HG02885 (cell line): Measurements from ENCODE around the gene CABP2.

ENCODE experiments used
- ATAC-seq: cut with Tn5 transposase; IDR thresholded peaks from one replicate; pipeline ENCODE4 v1.9.1; 2021; ENCODE audit warnings: mild to moderate bottlenecking; ENCODE audit not compliant: unreplicated experiment, poor library complexity

The CABP2 gene

DNA sequence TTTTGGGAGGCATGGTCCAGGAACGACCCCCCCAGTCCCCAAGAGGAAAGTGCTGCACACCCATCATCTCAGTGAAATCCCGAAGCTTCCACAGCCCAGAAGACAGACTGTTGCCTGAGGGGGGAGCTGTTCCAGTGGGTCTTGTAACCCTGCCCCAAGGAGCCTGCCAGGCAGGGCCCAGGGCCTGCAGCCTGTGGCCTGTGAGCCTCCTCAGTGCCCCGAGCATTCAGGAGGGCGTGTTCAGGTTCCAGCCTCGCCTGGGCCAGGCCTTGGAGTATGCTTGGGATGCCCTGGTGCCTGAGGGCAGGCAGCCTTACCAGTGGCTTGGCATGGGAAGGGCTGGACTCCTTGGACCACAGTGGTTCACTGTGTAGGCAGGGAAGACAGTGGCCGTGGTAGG is 18.0 kb upstream of the CABP2 start:
- ATAC-seq: no peak

DNA sequence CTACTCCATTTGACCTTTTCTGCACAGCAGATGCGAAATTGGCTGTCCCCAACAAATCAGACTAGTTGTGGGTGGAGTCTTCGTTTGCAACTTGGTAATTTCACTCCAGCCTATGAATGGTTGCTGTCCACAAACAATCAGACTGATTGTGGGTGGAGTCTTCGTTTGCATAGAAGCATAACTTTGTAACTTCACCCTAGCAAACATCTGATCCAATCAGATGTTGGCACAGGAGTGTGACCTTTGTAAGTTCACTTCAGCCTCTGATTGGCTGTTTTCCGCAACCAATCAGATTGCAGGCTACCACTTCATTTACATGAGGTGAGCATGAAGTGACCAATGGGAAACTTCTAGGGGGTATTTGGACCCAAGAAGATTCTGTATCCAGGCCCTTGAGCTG is 16.3 kb upstream of the CABP2 start:
- ATAC-seq: no peak

DNA sequence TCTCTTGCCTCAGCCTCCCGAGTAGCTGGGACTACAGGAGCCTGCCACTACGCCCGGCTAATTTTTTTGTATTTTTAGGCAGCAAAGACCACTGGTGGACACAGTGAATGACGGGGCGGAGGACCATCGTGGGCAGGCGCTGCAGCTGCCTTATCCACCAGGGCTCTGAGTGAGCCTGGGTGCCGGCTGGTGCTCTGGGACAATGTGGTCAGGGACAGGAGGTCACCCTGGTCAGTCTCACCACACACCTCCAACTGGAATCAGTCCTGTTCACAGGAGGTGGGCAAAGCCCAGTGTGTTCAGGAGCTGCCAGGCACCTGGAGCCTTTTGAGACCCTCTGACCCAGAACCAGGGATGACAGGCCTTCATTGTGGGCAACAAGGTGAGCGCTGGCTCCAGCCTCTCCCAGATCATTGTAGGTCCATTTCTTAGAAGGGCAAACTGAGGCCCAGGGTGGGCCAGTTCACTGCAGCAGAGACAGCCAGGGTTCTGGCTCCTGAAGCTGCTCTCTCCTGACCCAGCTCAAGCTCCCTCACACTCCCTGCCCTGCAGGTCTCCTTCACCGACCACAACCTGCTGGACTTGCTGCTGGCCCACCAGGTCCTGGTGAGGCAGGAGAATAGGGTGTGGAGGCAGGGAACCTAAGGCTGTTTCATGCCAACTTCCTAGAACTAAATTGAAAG is 15.7 kb upstream of the CABP2 start:
- no peak for ATAC-seq

DNA sequence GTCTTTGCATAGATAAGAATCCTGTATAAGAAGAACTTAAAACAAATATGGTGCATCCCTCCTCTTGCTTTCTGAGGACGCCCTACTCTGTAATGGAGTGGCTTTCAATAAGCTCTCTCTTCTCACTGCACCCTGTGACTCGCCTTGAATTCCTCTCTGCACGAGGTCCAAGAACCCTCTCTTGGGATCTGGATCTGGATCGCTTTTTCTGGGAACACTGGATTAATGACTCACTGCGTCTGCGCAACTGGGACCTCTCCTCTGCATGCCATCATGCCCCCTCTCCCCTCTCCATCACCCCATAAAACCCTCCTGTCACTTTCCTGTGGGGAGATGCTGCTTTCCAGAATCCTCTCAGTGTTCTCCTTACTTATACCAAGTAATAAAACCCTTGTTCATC is 15.1 kb upstream of the CABP2 start:
- ATAC-seq: no peak

DNA sequence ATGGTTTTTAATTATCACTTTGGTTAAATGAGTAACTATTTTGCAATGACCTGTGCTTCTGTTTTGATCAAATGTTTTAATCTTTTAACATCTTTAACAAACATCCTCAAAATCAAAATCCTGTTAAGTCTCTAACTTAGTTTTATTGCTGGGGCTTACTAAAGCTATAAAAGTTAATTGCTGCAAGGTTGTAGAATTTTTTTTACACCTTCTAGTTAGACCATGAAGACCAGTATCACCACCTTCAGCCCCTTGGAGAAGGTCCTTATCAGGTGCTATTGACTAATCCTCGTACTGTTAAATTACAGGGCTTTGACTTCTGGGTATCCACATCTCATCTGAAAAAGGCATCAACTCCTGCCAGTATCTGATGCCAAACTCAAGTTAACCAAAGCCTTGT is 12.3 kb upstream of the CABP2 start:
- ATAC-seq: no peak

DNA sequence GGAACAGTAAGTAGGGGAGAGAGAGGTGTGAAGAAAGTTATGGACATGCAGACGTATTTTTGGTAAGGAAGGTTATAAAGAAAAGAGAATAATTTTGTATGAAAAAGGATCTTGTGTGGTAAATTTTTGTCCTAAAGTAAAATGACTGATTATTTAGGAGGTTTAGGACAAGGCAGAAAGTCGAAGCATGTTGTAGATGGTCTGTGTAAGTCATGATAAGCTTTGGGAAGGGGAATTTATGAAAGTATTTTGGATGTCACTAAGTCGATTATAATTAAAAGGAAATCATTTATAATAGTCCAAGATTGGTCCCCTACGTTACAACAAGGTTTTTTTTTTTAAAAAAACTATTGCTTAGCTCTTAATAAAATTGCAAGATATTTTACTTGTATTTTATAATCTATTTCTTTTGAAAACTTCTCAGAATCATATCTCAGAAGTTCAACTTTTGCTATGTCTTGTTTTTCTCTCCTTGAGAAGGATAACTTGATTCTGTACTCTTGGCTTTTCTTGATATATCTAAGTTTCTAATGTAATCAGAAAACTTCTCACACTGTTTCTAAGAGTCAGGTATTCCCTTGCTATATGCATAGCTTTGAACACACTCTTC is 10.9 kb upstream of the CABP2 start:
- no peak for ATAC-seq

DNA sequence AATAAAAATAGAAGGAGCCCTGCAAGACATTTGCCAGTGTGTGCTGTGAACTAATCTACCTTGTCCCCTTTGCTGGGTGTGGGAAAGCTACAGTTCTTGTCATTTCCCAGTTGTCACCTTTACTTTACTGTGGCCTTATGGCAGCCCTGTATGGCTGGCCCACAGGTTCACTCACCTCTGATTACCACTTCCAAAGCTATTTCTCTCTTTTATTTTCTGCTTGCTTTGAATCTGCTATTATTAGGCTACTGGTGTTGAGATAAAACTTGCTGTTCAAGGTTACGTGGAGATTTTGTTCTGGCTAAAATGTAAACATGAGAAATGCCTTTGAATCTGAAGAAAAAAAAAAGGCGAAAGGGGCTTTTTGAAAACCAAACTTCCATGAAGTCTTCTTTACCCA is 9.6 kb upstream of the CABP2 start:
- ATAC-seq: no peak

DNA sequence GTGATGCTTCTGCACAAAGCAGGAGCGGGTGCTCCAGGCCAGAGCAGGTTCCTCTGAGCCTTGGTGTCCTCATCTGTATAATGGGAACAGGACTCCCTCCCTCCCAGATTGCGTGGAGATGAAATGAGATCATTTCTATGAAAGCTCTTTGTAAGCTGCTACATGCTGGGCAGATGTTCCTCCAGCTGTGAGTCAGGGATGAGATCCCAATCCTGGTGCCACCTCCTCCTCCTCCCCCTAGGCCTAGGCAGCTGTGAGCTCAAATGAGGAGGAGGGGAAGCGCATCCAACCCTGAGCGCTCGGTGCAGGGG is 7.0 kb upstream of the CABP2 start:
- ATAC-seq: no peak

DNA sequence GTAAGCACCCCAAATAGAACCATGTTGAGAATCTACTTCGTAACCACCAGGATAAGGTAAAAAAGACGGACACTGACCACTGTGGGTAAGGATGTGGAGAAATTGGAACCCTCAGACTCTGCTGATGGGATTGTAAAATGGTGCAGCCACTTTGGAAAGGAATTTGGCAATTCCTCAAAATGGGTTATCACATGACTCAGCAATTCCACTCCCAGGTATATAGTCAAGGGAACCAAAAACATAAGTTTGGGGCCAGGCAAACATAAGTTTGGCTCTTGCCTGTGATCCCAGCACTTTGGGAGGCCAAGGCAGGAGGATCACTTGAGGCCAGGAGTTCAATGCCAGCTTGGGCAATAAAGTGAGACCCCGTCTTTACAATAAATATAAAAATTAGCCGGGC is 5.1 kb upstream of the CABP2 start:
- no peak for ATAC-seq

DNA sequence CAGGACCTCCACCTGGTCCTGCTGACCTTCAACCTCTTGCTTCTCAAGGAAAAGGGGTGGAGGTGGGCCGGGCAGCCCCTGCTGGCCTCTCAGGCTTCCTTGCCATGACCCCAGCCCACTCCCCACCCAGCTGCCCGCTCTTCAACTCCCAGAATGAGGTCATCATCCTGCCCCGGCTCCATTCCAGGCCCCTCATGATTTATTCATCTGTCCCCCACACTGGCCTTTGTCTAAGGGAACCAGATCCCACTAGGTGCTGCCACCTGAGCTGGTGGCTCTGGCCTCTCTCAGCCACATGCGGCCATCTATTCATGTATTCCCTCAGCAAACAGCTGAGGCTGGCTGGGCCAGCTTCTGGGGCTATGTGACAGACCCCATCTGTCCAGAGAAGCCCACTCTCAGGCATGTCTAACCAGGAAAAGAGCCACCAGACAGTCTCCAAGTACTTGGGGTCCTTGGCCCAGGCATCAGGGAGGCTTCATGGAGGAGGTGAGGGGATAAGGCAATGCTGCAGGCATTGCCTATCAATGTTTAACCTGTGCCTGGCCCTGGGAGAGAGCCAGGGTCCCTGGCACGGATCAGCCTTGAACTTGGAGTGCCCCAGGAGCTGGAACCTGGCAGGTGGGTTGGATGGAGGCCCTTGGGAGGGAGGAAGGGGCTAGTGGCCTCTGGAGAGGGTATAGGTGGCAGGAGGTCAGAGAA is 2.2 kb upstream of the CABP2 start:
- no peak for ATAC-seq

DNA sequence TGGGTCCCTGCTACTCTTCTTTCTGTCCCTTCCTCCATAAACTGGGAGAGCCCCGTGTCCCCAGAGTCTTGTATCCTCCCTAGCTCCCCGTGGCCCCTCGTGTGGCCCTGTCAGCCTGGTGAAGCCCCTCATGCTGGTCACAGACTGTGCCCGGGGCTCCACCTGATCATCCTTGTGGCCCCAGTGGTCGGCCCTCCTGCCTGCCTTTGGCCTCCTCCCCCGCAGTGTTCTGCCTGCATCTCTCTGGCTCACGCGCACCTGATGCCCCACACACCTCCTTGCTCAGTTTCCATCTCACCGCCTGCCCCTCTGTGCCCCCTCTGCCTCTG is 1.2 kb upstream of the CABP2 start:
- no peak for ATAC-seq

DNA sequence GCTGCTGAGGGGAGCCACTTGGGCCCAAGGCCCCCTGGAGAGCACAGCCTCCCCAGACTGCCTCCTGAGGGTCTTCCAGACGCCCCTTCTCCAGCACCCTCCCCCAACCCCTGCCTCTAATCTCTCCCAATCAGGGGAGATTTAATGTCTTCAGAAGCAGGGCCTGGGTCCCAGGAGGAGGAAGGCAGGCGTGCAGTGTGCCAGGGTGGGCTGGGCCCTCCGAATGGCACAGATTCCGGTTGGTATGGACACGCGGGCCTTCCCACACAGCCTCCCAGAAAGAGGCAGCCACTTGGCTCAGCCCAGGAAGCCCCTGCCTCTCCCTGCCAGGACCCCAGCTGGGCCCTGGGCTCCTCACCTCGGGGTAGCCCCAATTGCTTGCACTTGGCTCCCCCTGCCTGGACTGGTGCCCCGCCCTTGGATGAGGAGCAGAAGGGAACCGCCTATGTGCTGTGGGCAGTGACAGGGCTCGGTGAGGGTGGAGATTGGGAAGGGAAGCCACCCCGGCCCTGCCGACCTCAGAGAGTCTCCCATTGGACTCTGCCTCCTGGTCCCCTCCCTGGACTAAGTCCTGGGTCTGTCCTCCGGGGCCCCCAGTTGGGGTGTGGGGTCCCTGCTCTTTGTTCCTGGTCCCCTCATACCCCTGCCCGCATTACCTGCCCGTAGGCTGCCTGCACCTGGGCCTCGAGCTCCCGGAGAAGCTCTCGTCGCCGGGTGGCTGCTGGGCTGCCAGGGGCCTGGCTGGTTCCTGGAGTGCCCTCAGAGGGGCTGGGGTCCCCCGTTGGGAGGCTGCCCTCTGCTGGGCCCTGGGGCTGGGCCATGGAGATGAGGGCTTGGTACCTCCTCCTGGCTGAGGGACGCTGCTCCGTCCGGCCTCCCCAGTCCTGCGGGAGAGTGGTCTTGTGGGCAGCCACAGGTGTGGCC is 572 bp upstream of the CABP2 start:
- ATAC-seq: no peak

DNA sequence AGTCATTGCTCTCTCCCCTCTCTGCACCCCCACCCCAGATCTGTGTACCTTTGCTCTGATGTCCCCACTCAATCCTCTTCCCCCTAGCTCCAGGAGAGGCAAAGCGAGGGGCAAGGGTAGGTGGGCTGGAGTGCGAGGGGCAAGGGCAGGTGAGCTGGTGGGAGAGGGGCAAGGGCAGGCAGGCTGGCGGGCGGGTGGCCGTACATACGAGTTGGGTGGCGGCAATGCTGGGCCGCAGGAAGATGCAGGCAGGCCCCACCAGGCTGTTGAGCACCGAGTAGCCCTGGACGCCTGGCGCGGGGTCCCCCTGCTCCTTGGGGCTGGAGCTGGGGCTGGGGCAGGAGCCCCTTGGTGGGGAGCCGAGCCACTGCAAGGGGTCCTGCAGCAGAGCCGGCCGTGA is 908 bp downstream of the CABP2 start:
- no peak for ATAC-seq

DNA sequence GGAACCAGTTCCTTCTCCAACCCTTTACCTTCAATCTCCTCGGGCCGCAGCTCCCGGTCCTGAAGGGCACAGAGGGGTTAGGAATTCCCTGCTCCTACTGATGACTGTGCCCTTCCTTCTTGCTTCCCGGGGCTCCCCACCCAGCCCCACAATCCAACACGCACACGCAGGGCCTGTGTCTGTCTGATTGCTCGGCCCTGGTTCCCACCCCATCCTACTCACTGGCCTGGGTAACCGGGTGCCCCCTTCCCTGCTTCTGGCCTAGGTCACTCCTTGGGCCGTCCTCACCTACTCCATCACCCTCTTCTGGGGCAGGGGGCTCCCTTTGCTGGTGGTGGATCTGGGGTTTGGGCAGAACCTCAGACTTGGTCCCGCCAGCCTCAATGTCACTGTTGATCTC is 1.3 kb downstream of the CABP2 start:
- ATAC-seq: no peak

DNA sequence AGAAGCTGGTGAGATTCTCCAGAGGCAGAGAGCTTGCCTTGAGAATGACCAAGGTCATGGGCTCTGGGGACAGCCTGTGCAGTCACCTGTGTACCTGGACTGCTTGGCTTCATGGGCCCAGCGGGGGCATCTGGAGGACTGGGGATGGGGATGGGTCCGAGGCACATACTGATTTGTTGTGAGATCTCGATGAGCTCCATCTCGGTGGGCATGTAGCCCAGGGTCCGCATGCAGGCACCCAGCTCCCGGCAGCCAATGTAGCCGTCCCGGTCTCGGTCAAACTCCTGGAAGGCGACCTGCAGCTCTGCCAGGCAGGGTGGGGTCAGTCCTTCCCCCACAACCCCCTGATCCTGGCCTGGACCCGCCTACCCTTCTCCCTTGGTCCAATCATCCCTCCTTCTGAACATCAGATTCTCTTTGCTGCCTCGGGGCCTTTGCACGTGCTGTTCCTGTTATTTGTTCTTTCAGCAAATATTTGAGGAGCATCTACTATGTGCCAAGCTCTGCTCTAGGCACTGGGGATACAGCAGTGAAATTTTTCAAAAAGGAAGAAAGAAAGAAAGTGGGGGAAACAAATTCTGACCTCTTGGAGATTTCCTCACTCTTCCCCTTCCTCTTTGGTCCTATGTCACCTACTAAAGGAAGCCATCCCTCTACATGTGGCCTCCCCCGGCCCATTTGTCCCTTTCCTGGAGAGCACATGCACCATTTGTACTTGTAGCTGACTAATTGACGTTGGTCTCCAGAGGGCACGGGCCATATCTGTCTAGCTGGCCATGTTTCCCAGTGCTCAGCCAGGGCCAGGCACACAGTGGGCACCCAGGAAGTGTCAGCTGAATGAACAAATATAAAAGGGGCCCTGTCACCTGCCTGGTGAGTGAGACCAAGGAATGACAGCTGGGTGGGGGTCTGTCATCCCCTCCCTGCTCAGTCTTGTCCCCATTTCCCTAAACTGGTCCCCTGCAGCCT is 2.1 kb downstream of the CABP2 start:
- no peak for ATAC-seq

DNA sequence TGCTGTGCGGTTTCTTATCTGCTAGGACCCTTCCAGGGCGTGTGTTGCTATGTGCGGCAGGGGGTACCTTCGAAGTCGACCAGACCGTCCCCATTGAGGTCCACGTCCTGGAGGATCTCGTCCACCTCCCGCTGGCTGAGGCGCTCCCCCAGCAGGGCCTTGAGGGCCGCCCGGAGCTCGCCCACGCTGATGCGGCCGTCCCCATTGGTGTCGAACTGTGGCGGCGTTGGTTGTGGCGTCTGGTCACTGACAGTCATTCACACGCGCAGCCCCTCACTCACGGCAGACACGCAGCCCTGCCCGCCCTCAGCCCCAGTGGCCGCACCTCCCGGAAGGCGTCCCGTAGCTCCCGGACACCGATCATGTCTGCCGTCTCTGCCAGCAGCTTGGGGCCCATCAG is 3.5 kb downstream of the CABP2 start:
- no peak for ATAC-seq

DNA sequence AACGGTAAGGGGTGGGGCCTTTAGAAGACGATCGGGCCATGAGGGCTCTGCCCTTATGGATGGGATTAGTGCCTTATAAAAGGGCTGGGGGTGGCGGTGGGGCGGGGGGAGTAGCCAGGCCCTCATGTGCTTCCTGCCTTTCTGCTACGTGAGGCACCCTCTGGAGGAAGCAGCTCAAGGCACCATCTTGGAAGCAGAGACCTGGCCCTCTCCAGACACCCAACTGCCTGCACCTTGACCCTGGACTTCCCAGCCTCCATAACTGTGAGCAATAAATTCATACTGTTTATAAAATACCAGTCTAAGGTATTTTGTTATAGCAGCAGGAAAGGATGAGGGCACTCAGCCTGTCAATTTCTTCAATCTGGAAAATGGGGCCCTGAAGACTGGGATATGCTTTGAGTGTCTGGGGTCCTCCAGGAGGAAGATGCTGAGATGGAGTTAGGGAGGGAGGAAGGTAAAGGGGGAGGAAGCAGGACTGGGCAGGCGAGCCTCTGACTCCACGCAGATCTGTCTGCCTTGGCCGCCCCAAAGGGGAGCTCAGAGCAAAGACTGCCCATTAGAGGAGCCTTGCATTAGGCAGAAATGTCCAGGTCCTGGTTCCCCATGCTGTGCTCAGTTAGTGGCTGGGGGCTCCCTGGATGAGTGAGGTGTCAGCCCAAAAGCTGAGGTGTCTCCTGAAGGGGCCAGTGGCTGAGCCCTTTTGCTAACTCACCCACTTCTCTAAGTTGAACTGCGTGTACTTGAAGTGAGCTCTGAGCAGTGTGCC is 5.3 kb downstream of the CABP2 start:
- ATAC-seq: no peak

DNA sequence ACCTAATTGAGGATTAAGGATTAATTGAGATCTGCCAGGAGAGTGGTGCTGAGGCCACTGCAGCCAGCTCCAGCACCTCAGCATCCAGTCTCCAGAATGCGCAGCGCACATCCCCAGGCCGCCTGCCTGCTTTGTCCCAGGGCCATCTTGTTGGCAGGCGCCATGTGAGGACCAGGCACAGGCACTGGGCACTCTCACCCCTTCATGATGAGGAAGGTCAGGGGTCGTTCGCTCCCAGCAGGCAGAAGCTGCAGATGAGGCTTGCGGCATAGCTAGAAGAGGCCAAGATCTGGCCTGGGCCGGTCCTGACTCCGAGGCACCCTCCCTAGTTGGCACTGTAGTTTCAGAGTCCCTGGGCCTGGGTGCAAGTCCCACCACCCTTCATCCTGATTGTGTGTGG is 6.4 kb downstream of the CABP2 start:
- ATAC-seq: no peak

DNA sequence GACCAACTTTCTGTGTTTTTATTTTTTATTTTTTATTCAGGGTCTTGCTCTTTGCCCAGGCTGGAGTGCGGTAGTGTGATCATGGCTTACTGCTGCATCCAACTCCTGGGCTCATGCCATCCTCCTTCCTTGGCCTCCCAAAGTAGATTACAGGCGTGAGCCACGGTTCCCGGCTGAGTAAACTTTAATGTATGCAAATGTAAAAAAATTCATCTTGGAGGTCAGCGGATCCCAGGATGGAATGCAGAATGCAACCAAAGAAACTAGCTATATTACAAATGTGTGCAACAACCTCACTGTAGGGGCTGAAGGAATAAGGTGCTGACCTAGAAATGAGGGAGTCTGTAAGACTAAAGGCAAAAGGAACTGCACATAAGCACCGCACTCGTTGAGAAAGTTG is 9.1 kb downstream of the CABP2 start:
- ATAC-seq: no peak
